ENCODE measurements around the gene FHOD3. TPM values are rescaled to one million over a fixed set of nuclear protein-coding genes. Genes with fewer than 3 reads are reported as not detected.

The FHOD3 gene
- total and polyA plus RNA-seq, 2 of the 8 experiments (the other 6 are each of a cell fraction or from before 2014, with no cell fraction given), result 9.7 to 10.5 TPM

DNA sequence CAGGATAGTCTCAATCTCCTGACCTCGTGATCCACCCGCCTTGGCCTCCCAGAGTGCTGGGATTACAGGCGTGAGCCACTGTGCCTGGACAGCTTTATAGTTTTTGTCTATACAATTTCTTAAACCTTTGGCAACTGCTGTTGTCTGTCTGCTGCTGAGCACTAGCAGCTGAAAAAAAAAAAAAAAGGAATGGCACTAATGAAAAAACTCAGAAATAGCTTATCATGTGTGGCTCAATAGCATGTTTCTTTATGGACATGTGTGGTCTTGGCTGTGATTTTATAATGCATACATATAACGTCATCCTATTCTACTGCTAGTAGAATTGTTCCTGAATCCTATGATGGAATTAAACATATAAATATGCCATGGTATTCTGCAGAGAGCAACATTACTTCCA lies 300.1 kb downstream of the FHOD3 start:
- no peak overlapping the region for H2BK120ac ChIP-seq (replicated peaks; ENCODE audit: low read depth, low read length)
- no peak overlapping the region for H3K14ac ChIP-seq (ENCODE audit: insufficient read length)
- CTCF ChIA-PET (ENCODE audit: partially characterized antibody), result interaction anchor here (0.6 to 0.8 kb wide), 2 partner anchors 15 to 87 kb away, joined by 3 read pairs; no protein-coding TSS in a partner anchor
- H3K56ac ChIP-seq (replicated peaks; ENCODE audit: insufficient read length, low read depth, low read length), result no peak overlapping the region
- no peaks in the 10 kb centered on the region for H3K27me3 ChIP-seq (replicated peaks in 1 of 4; ENCODE audit: control insufficient read depth in 3 of 4, extremely low read depth in 1 of 4, insufficient read depth in 3 of 4, low read length in 3 of 4)
- no peak for FAIRE-seq
- H2BK12ac ChIP-seq (ENCODE audit: low read depth, low read length), result no peak overlapping the region
- no peak overlapping the region for H2BK5ac ChIP-seq (ENCODE audit: low read depth, low read length)
- DNase-seq (ENCODE audit: low read depth in 1 of 2, low spot score in 2 of 2), result no peak
- H4K8ac ChIP-seq (ENCODE audit: extremely low read depth, insufficient read depth, low read length), result no peak overlapping the region
- no peak overlapping the region for H4K91ac ChIP-seq (replicated peaks; ENCODE audit: insufficient read length, low read length)
- H3K23me2 ChIP-seq (ENCODE audit: low read depth, low read length), result no peaks in the 10 kb centered on the region
- no peak overlapping the region for H4K5ac ChIP-seq (ENCODE audit: insufficient read length, low read depth, low read length)
- peaks cover 0 to 9% (median 0%) of the 10 kb centered on the region in 4 experiments; a peak in 1 of 8 replicates for H3K36me3 ChIP-seq (ENCODE audit: control insufficient read depth in 2 of 4, insufficient read depth in 4 of 4, low read length in 3 of 4)
- WGBS, 2 experiments (ENCODE audit: extremely low coverage in 1 of 2, insufficient coverage in 1 of 2, insufficient read length in 1 of 2, insufficient replicate concordance in 2 of 2, low coverage in 1 of 2, low lambda C conversion rate in 2 of 2, missing lambda C conversion rate in 1 of 2), result 79% methylated on average over 4 of the region's 4 CpGs; no CpG with 5 or more reads in 1 of the 2 experiments
- H3K4me3 ChIP-seq (ENCODE audit: extremely low read depth in 1 of 4, insufficient read depth in 2 of 4, low read depth in 3 of 4, low read length in 4 of 4), result no peak overlapping the region
- no peak overlapping the region for H2BK15ac ChIP-seq (ENCODE audit: low read length)
- no peaks in the 10 kb centered on the region for H3K79me2 ChIP-seq (ENCODE audit: control insufficient read depth in 1 of 2, insufficient read depth in 2 of 2, low read length in 2 of 2)
- H3K4me1 ChIP-seq (replicated peaks in 1 of 4; ENCODE audit: control insufficient read depth in 3 of 4, insufficient read depth in 4 of 4, low read length in 3 of 4), result no peaks in the 10 kb centered on the region; a peak in 1 of 7 replicates
- H3K9me3 ChIP-seq (ENCODE audit: insufficient read depth in 2 of 2, low read depth in 1 of 2, low read length in 1 of 2), result peaks cover 0 to 5% of the 10 kb centered on the region in 2 experiments; a peak in 1 of 4 replicates
- H3K79me1 ChIP-seq (ENCODE audit: low read depth, low read length), result no peaks in the 10 kb centered on the region
- POLR2A ChIA-PET (ENCODE audit: partially characterized antibody), result no interaction called here
- H2BK20ac ChIP-seq (ENCODE audit: low read length), result no peak overlapping the region
- H3K4me2 ChIP-seq (ENCODE audit: insufficient read depth in 1 of 2, low read depth in 2 of 2, low read length in 2 of 2), result no peak overlapping the region
- H2AK5ac ChIP-seq (ENCODE audit: low read depth, low read length), result no peak overlapping the region
- no peak overlapping the region for H3K4ac ChIP-seq (replicated peaks; ENCODE audit: insufficient read length, low read depth, low read length)
- H3K23ac ChIP-seq (ENCODE audit: insufficient read length), result no peak overlapping the region
- H3K27ac ChIP-seq (ENCODE audit: low read depth, low read length), result no peak overlapping the region
- no peaks in the 10 kb centered on the region for H4K20me1 ChIP-seq (replicated peaks in 1 of 2; ENCODE audit: control insufficient read depth in 1 of 2, insufficient read depth in 2 of 2, low read length in 2 of 2)
- no peak overlapping the region for H3K9ac ChIP-seq (replicated peaks in 1 of 4; ENCODE audit: extremely low read depth in 1 of 4, low read depth in 3 of 4, low read length in 3 of 4)
- no peak overlapping the region for H2AFZ ChIP-seq (ENCODE audit: low read length)
- no peak overlapping the region for H3K18ac ChIP-seq (ENCODE audit: extremely low read depth, low read length)
- TF ChIP-seq CHD1 (IDR thresholded peaks at IDR 0.05; ENCODE audit: low read depth, low read length), result no peak
